H1 (cell line): ENCODE measurements around the gene GRM8. TPM values are rescaled to one million over a fixed set of nuclear protein-coding genes. Genes with fewer than 3 reads are reported as not detected.

Source experiments
- CTCF ChIA-PET: fragments of 300-600 bp; sonication (Branson Sonifier 250); formaldehyde crosslinking; loops from one replicate; lab custom pipeline; 2021; ENCODE audit not compliant: partially characterized antibody; lab: Charles Lee
- POLR2A ChIA-PET: fragments of 300-600 bp; sonication (Branson Sonifier 250); formaldehyde crosslinking; loops from one replicate; lab custom pipeline; 2021; ENCODE audit warnings: inconsistent platforms; ENCODE audit not compliant: partially characterized antibody; lab: Charles Lee
- DNase-seq, 2 experiments: peaks; one replicate each; pipeline versions ENCODE4 v3.0.0 to v3.0.0-alpha.2; 2010 to 2022; ENCODE audit warnings: low spot score in 2 of 2, low read depth in 1 of 2, mixed read lengths in 1 of 2
- FAIRE-seq: peaks from 2 replicates; lab custom pipeline; 2011; peaks lifted over from hg19 to GRCh38; lab: Jason Lieb, UNC
- H2AFZ ChIP-seq: 2 replicates; pipeline ENCODE4 v1.8.1; 2012; ENCODE audit warnings: low read length, inconsistent platforms
- H2AK5ac ChIP-seq: 2 replicates; pipeline ENCODE4 v1.6.1; 2013; ENCODE audit warnings: low read depth, low read length
- H2BK120ac ChIP-seq: replicated peaks from 2 replicates; pipeline ENCODE3; 2013; ENCODE audit warnings: low read depth, low read length, inconsistent platforms
- H2BK12ac ChIP-seq: 2 replicates; pipeline ENCODE4 v1.6.1; 2013; ENCODE audit warnings: low read depth, low read length
- H2BK15ac ChIP-seq: 2 replicates; pipeline ENCODE4 v1.6.1; 2013; ENCODE audit warnings: low read length
- H2BK20ac ChIP-seq: 2 replicates; pipeline ENCODE4 v1.6.1; 2013; ENCODE audit warnings: low read length
- H2BK5ac ChIP-seq: 2 replicates; pipeline ENCODE4 v1.6.1; 2013; ENCODE audit warnings: low read depth, low read length
- H3K14ac ChIP-seq: 2 replicates; pipeline ENCODE4 v1.6.1; 2013; ENCODE audit warnings: inconsistent platforms; ENCODE audit not compliant: insufficient read length
- H3K18ac ChIP-seq: 2 replicates; pipeline ENCODE4 v1.6.1; 2013; ENCODE audit warnings: low read length; ENCODE audit errors: extremely low read depth
- H3K23ac ChIP-seq: 2 replicates; pipeline ENCODE4 v1.6.1; 2013; ENCODE audit warnings: inconsistent platforms; ENCODE audit not compliant: insufficient read length
- H3K23me2 ChIP-seq: 2 replicates; pipeline ENCODE4 v1.6.1; 2013; ENCODE audit warnings: low read depth, low read length
- H3K27ac ChIP-seq: 2 replicates; pipeline ENCODE4 v1.6.1; 2011; ENCODE audit warnings: low read depth, low read length, inconsistent platforms
- H3K27me3 ChIP-seq, 4 experiments: replicated peaks in 1 of 4; 1 replicate in 1 of 4; 2 replicates in 3 of 4; pipeline versions ENCODE4 v1.6.1 to v1.8.1; 2011 to 2013; ENCODE audit warnings: low read length in 3 of 4, mild to moderate bottlenecking in 3 of 4, inconsistent platforms in 2 of 4, mixed read lengths in 2 of 4, moderate library complexity in 1 of 4; ENCODE audit not compliant: control insufficient read depth in 3 of 4, insufficient read depth in 3 of 4; ENCODE audit errors: extremely low read depth in 1 of 4
- H3K36me3 ChIP-seq, 4 experiments: 2 replicates each; pipeline versions ENCODE4 v1.6.1 to v1.8.1; 2011 to 2013; ENCODE audit warnings: mild to moderate bottlenecking in 4 of 4, low read length in 3 of 4, moderate library complexity in 2 of 4, control low read depth in 1 of 4, inconsistent platforms in 1 of 4; ENCODE audit not compliant: insufficient read depth in 4 of 4, control insufficient read depth in 2 of 4
- H3K4ac ChIP-seq: replicated peaks from 2 replicates; pipeline ENCODE3; 2013; ENCODE audit warnings: low read length, low read depth, mixed read lengths, inconsistent platforms; ENCODE audit not compliant: insufficient read length
- H3K4me1 ChIP-seq, 4 experiments: replicated peaks in 1 of 4; 1 replicate in 1 of 4; 2 replicates in 3 of 4; pipeline versions ENCODE4 v1.6.1 to v1.8.1; 2011 to 2013; ENCODE audit warnings: low read length in 3 of 4, inconsistent platforms in 2 of 4, mixed read lengths in 1 of 4; ENCODE audit not compliant: insufficient read depth in 4 of 4, control insufficient read depth in 3 of 4
- H3K4me2 ChIP-seq, 2 experiments: 2 replicates each; pipeline versions ENCODE4 v1.6.1 to v1.8.1; 2011 to 2013; ENCODE audit warnings: low read depth in 2 of 2, low read length in 2 of 2, control low read depth in 1 of 2, inconsistent platforms in 1 of 2, mild to moderate bottlenecking in 1 of 2; ENCODE audit not compliant: insufficient read depth in 1 of 2
- H3K4me3 ChIP-seq, 4 experiments: fragments of 200-600, 300-600 bp in 1 of 4; sonication (generic), shearing (Covaris generic), sonication (Bioruptor Twin) in 1 of 4; 2 replicates each; pipeline versions ENCODE4 v1.5.1 to v1.8.1; 2011 to 2016; ENCODE audit warnings: low read length in 4 of 4, low read depth in 3 of 4, control low read depth in 2 of 4, inconsistent platforms in 2 of 4, mild to moderate bottlenecking in 2 of 4, mixed read lengths in 1 of 4, moderate library complexity in 1 of 4; ENCODE audit not compliant: insufficient read depth in 2 of 4; ENCODE audit errors: extremely low read depth in 1 of 4
- H3K56ac ChIP-seq: replicated peaks from 2 replicates; pipeline ENCODE3; 2013; ENCODE audit warnings: low read depth, mild to moderate bottlenecking, mixed read lengths, low read length, inconsistent platforms; ENCODE audit not compliant: insufficient read length
- H3K79me1 ChIP-seq: 2 replicates; pipeline ENCODE4 v1.6.1; 2013; ENCODE audit warnings: low read depth, low read length, control low read depth
- H3K79me2 ChIP-seq, 2 experiments: 2 replicates each; pipeline versions ENCODE4 v1.6.1 to v1.8.1; 2012 to 2013; ENCODE audit warnings: low read length in 2 of 2, mild to moderate bottlenecking in 2 of 2, inconsistent platforms in 1 of 2; ENCODE audit not compliant: insufficient read depth in 2 of 2, control insufficient read depth in 1 of 2
- H3K9ac ChIP-seq, 4 experiments: replicated peaks in 1 of 4; 1 replicate in 1 of 4; 2 replicates in 3 of 4; pipeline versions ENCODE4 v1.6.1 to v1.8.1; 2011 to 2013; ENCODE audit warnings: low read depth in 3 of 4, low read length in 3 of 4, control low read depth in 2 of 4, mild to moderate bottlenecking in 2 of 4, moderate library complexity in 2 of 4, inconsistent platforms in 1 of 4; ENCODE audit errors: extremely low read depth in 1 of 4
- H3K9me3 ChIP-seq, 2 experiments: 2 replicates each; pipeline versions ENCODE4 v1.6.1 to v1.8.1; 2012 to 2013; ENCODE audit warnings: mild to moderate bottlenecking in 2 of 2, moderate library complexity in 2 of 2, control low read depth in 1 of 2, inconsistent platforms in 1 of 2, low read depth in 1 of 2, low read length in 1 of 2, mixed read lengths in 1 of 2; ENCODE audit not compliant: insufficient read depth in 2 of 2
- H4K20me1 ChIP-seq, 2 experiments: replicated peaks in 1 of 2; 2 replicates each; pipeline versions ENCODE3 to v1.8.1; 2011 to 2013; ENCODE audit warnings: inconsistent platforms in 2 of 2, low read length in 2 of 2, mild to moderate bottlenecking in 1 of 2; ENCODE audit not compliant: insufficient read depth in 2 of 2, control insufficient read depth in 1 of 2
- H4K5ac ChIP-seq: 2 replicates; pipeline ENCODE4 v1.6.1; 2013; ENCODE audit warnings: low read length, low read depth, mixed read lengths, inconsistent platforms; ENCODE audit not compliant: insufficient read length
- H4K8ac ChIP-seq: 2 replicates; pipeline ENCODE4 v1.8.0; 2013; ENCODE audit warnings: mild to moderate bottlenecking, moderate library complexity, low read length, inconsistent platforms; ENCODE audit not compliant: insufficient read depth; ENCODE audit errors: extremely low read depth
- H4K91ac ChIP-seq: replicated peaks from 2 replicates; pipeline ENCODE3; 2013; ENCODE audit warnings: low read length, mixed read lengths, inconsistent platforms; ENCODE audit not compliant: insufficient read length
- CREB1 ChIP-seq: IDR thresholded peaks from 2 replicates; pipeline ENCODE4 v1.6.1; 2012; ENCODE audit warnings: inconsistent platforms
- EGR1 ChIP-seq: IDR thresholded peaks from 2 replicates; pipeline ENCODE4 v1.6.1; 2011; ENCODE audit warnings: low read depth, low read length, borderline replicate concordance
- FOSL1 ChIP-seq: IDR thresholded peaks from 2 replicates; pipeline ENCODE4 v1.6.1; 2011; ENCODE audit warnings: mild to moderate bottlenecking, low read depth, low read length, moderate library complexity; ENCODE audit not compliant: insufficient read depth
- GABPA ChIP-seq: IDR thresholded peaks from 2 replicates; pipeline ENCODE4 v1.6.1; 2011; ENCODE audit warnings: mild to moderate bottlenecking, low read length, moderate library complexity, borderline replicate concordance; ENCODE audit not compliant: insufficient read depth
- KDM4A ChIP-seq: IDR thresholded peaks from one replicate; pipeline ENCODE4 v1.7.1; 2012; ENCODE audit warnings: low read depth, mild to moderate bottlenecking, moderate library complexity, low read length, inconsistent platforms; ENCODE audit not compliant: severe bottlenecking
- WGBS, 2 experiments: shearing (Covaris generic) in 1 of 2; methylation state at CpG; one replicate each; pipeline versions ENCODE4 v1.1.6 to v1.1.7; 2013 to 2015; ENCODE audit warnings: low lambda C conversion rate in 2 of 2, mixed read lengths in 2 of 2, inconsistent platforms in 1 of 2, low coverage in 1 of 2, missing lambda C conversion rate in 1 of 2; ENCODE audit not compliant: insufficient replicate concordance in 2 of 2, insufficient coverage in 1 of 2, insufficient read length in 1 of 2; ENCODE audit errors: extremely low coverage in 1 of 2, missing lambda C conversion rate in 1 of 2; 5-methylcytosine and 5-hydroxymethylcytosine counted together
- polyA plus RNA-seq, 7 experiments: library from polyadenylated mRNA; depleted of rRNA in 3 of 7; stranded (reverse) in 5 of 7; unstranded in 2 of 7; fragments of >200 nt in 5 of 7; fragments of 200-250 nt in 2 of 7; gene quantifications; 1 replicate in 5 of 7; 2 replicates in 1 of 7; 4 replicates in 1 of 7; pipeline versions ENCODE4 v1.2.1 to v1.2.3, GENCODE V29; 2011 to 2013; ENCODE audit warnings: missing spikeins in 2 of 7, mixed read lengths in 2 of 7
- total RNA-seq: library from RNA; stranded (reverse); fragmentation: NEBNext Ultra II Directional; extraction: Animal tissue kit (Norgen Biotek cat#: 25700); gene quantifications from 2 replicates; pipeline ENCODE4 v1.2.1, GENCODE V29; 2021

GRM8 gene
- total and polyA plus RNA-seq, 2 of the 8 experiments (the other 6 are each of a cell fraction or from before 2014, with no cell fraction given), result 2.6 to 2.8 TPM

- Histone ChIP-seq H3K18ac (no peak overlapping the region), H2BK20ac (no peak overlapping the region), H2BK12ac (no peak overlapping the region), H3K9me3 (no peaks in the 10 kb centered on the region), H3K27me3 (no peaks in the 10 kb centered on the region), H3K9ac (no peak overlapping the region), H3K23ac (no peak overlapping the region), H4K5ac (no peak overlapping the region), H4K91ac (no peak overlapping the region), H3K56ac (no peak overlapping the region), H3K4me3 (no peak overlapping the region), H2BK120ac (no peak overlapping the region), H3K27ac (no peak overlapping the region), H3K36me3 (no peaks in the 10 kb centered on the region), H2AFZ (no peak overlapping the region), H4K20me1 (no peaks in the 10 kb centered on the region), H3K23me2 (no peaks in the 10 kb centered on the region), H4K8ac (no peak overlapping the region), H3K4me2 (no peak overlapping the region), H3K79me1 (no peaks in the 10 kb centered on the region), H3K4ac (no peak overlapping the region), H3K4me1 (no peaks in the 10 kb centered on the region), H2AK5ac (no peak overlapping the region), H3K79me2 (no peaks in the 10 kb centered on the region), H2BK15ac (no peak overlapping the region), H2BK5ac (no peak overlapping the region), H3K14ac (no peak overlapping the region)
- no peak for FAIRE-seq
- ChIA-PET CTCF (interaction anchor here (0.6 to 1.2 kb wide), 2 partner anchors 42 to 313 kb away, joined by 3 to 4 read pairs; no protein-coding TSS in a partner anchor), POLR2A (no interaction called here)
- WGBS, 2 experiments, result 82% methylated on average over 3 of the region's 3 CpGs; no CpG with 5 or more reads in 1 of the 2 experiments
- DNase-seq, result no peak
- TF ChIP-seq GABPA, result no peak
- TF ChIP-seq CREB1, result no peak
- no peak for TF ChIP-seq KDM4A
- TF ChIP-seq EGR1, result no peak
- no peak for TF ChIP-seq FOSL1
These were observed 683.3 kb downstream of the GRM8 start for GRCh38 chr7:126569402-126569801.
